ENCODE results near the gene ST8SIA5. TPM values are rescaled to one million over a fixed set of nuclear protein-coding genes. Genes with fewer than 3 reads are reported as not detected.

Gene ST8SIA5
- total and polyA plus RNA-seq, 2 of the 13 experiments (the other 11 are each of a cell fraction or from before 2014, with no cell fraction given): 0.07 to 0.20 TPM

GRCh38 chr18:46619559-46619958 is 137.3 kb downstream of the ST8SIA5 start:
- Histone ChIP-seq H4K20me1 (ENCODE audit: insufficient read depth, low read length) (no peaks in the 10 kb centered on the region), H3K36me3 (replicated peaks in 1 of 2; ENCODE audit: control insufficient read depth in 1 of 2, insufficient read depth in 2 of 2, low read length in 2 of 2) (no peaks in the 10 kb centered on the region), H3K4me3 (replicated peaks in 1 of 3; ENCODE audit: insufficient read depth in 1 of 3, low read depth in 2 of 3, low read length in 3 of 3) (no peak overlapping the region), H2AFZ (ENCODE audit: low read length) (no peak overlapping the region), H3K9ac (ENCODE audit: insufficient read depth, low read depth, low read length) (no peak overlapping the region), H3K79me2 (ENCODE audit: insufficient read depth, low read length) (no peaks in the 10 kb centered on the region), H3K27me3 (ENCODE audit: control insufficient read depth in 1 of 2, insufficient read depth in 2 of 2, low read length in 2 of 2) (no peaks in the 10 kb centered on the region), H3K4me1 (ENCODE audit: insufficient read depth, low read length) (peaks cover 8% of the 10 kb centered on the region; the same call in 1 of the 2 replicates), H3K27ac (ENCODE audit: extremely low read length, insufficient read depth, low read length) (no peak overlapping the region), H3K9me3 (ENCODE audit: low read length) (no peaks in the 10 kb centered on the region), H3K4me2 (ENCODE audit: low read depth, low read length) (no peak overlapping the region)
- FAIRE-seq: no peak
- WGBS (ENCODE audit: low lambda C conversion rate): 32% methylated on average over 2 of the region's 3 CpGs
- TF ChIP-seq ARNT2 (CRISPR knock-in tag; IDR thresholded peaks at IDR 0.05; ENCODE audit: low read depth) (no peak), ETV5 (CRISPR knock-in tag; IDR thresholded peaks at IDR 0.05; ENCODE audit: borderline replicate concordance) (no peak), PTBP1 (IDR thresholded peaks at IDR 0.05; ENCODE audit: low read depth, low read length, poor library complexity, severe bottlenecking) (no peak), ZNF615 (CRISPR knock-in tag; IDR thresholded peaks at IDR 0.05; ENCODE audit: borderline replicate concordance) (no peak)
- no TSS peak for BruUV-seq (replicated peaks)
- ChIA-PET POLR2A (no interaction called here), CTCF (ENCODE audit: low intra/inter-chr PET ratio, low total read pairs) (no interaction called here)
- no peak for ATAC-seq
- in situ Hi-C loops (cut with HindIII; ENCODE audit: extremely low pct_ligation_motif_present, low pct_unique_long_range_greater_than_20kb) (no loop called here), intact Hi-C loops (cut with micrococcal nuclease; ENCODE audit: unreplicated experiment) (no loop called here)
- DNase-seq (ENCODE audit: low spot score): no peak

Small RNA genes lying within 50 kb of the gene (small RNA-seq; reads per million reads assigned to genes)
- 0 reads per million in 3 experiments for gene AC090311.1 (ENCODE audit: insufficient read depth in 2 of 3, insufficient read length in 3 of 3, low read depth in 2 of 3, low replicate concordance in 1 of 3)

Other genes with a start within 250 kb of the ST8SIA5 start
- not detected in 2 replicates for gene LOXHD1, start 99.8 kb downstream of the ST8SIA5 start, total RNA-seq (2016; rRNA removed; fragmentation: Illumina TruSeq; extraction: Trizol)
- not detected in 2 replicates for gene LOXHD1, start 99.8 kb downstream of the ST8SIA5 start, polyA plus RNA-seq (2011; rRNA removed)
- 12.1 and 12.2 TPM in 2 replicates for gene PIAS2, start 160.5 kb upstream of the ST8SIA5 start, total RNA-seq (2016; rRNA removed; fragmentation: Illumina TruSeq; extraction: Trizol)
- 9.7 and 12.7 TPM in 2 replicates for gene PIAS2, start 160.5 kb upstream of the ST8SIA5 start, polyA plus RNA-seq (2011; rRNA removed)
- not detected in 2 replicates for gene KATNAL2, start 160.5 kb upstream of the ST8SIA5 start, total RNA-seq (2016; rRNA removed; fragmentation: Illumina TruSeq; extraction: Trizol)
- gene KATNAL2, start 160.5 kb upstream of the ST8SIA5 start, polyA plus RNA-seq (2011; rRNA removed): not detected in 2 replicates